HepG2 (cell line): ENCODE results near the gene DDIAS. TPM values are rescaled to one million over a fixed set of nuclear protein-coding genes. Genes with fewer than 3 reads are reported as not detected.

ENCODE experiments used
- ATAC-seq: fragments of 200-7000 bp; cut with Tn5 transposase; 3 replicates; pipeline ENCODE4 v1.9.1; 2020; ENCODE audit warnings: mild to moderate bottlenecking, moderate library complexity
- BruUV-seq: library from RNA; stranded (reverse); fragments of 400-500 nt; replicated peaks from 2 replicates; lab custom pipeline; 2021; lab: Mats Ljungman, UMichigan
- CTCF ChIA-PET: fragments of 300-600 bp; formaldehyde crosslinking; extraction: SDS; loops from one replicate; lab custom pipeline; 2021; ENCODE audit warnings: low total read pairs, inconsistent platforms, low intra/inter-chr PET ratio; lab: Yijun Ruan, JAX
- POLR2A ChIA-PET: fragments of 350-600 bp; sonication (Branson Sonifier 250); formaldehyde crosslinking; loops from one replicate; lab custom pipeline; 2020; ENCODE audit warnings: antibody characterized with exemption, inconsistent platforms; lab: Yijun Ruan, JAX
- DNase-seq: peaks from one replicate; pipeline ENCODE4 v3.0.0-alpha.2; 2015; ENCODE audit warnings: low spot score
- FAIRE-seq: peaks from 3 replicates; lab custom pipeline; 2011; peaks lifted over from hg19 to GRCh38; lab: Jason Lieb, UNC
- H2AFZ ChIP-seq: one replicate; pipeline ENCODE4 v1.6.1; 2011; ENCODE audit warnings: low read length, inconsistent platforms
- H3K27ac ChIP-seq: fragments of 300-600 bp; 3 replicates; pipeline ENCODE4 v1.8.0; 2011; ENCODE audit warnings: mixed run types, mild to moderate bottlenecking, mixed read lengths, low read length, inconsistent platforms; ENCODE audit not compliant: insufficient read depth; ENCODE audit errors: extremely low read length
- H3K27me3 ChIP-seq, 2 experiments: fragments of 200-600 bp in 1 of 2; 2 replicates in 1 of 2; 3 replicates in 1 of 2; pipeline versions ENCODE4 v1.6.0 to v1.8.0; 2011; ENCODE audit warnings: low read length in 2 of 2, mild to moderate bottlenecking in 2 of 2, moderate library complexity in 2 of 2, inconsistent platforms in 1 of 2; ENCODE audit not compliant: insufficient read depth in 2 of 2, control insufficient read depth in 1 of 2
- H3K36me3 ChIP-seq, 2 experiments: fragments of 200-600 bp in 1 of 2; replicated peaks in 1 of 2; 2 replicates in 1 of 2; 3 replicates in 1 of 2; pipeline versions ENCODE4 v1.5.1 to v1.8.0; 2011; ENCODE audit warnings: low read length in 2 of 2, inconsistent platforms in 1 of 2; ENCODE audit not compliant: insufficient read depth in 2 of 2, control insufficient read depth in 1 of 2
- H3K4me1 ChIP-seq: 2 replicates; pipeline ENCODE4 v1.5.1; 2012; ENCODE audit warnings: low read length, inconsistent platforms; ENCODE audit not compliant: insufficient read depth
- H3K4me2 ChIP-seq: 2 replicates; pipeline ENCODE4 v1.6.0; 2011; ENCODE audit warnings: low read depth, low read length, inconsistent platforms
- H3K4me3 ChIP-seq, 3 experiments: fragments of 200-600 bp in 1 of 3; sonication (generic), shearing (Covaris generic) in 1 of 3; replicated peaks in 1 of 3; 2 replicates each; pipeline ENCODE4 v1.5.1; 2011 to 2016; ENCODE audit warnings: low read length in 3 of 3, inconsistent platforms in 2 of 3, low read depth in 2 of 3, mild to moderate bottlenecking in 2 of 3, control low read depth in 1 of 3, mixed read lengths in 1 of 3; ENCODE audit not compliant: insufficient read depth in 1 of 3
- H3K79me2 ChIP-seq: one replicate; pipeline ENCODE4 v1.6.1; 2011; ENCODE audit warnings: low read length, inconsistent platforms; ENCODE audit not compliant: insufficient read depth
- H3K9ac ChIP-seq: 2 replicates; pipeline ENCODE4 v1.6.0; 2011; ENCODE audit warnings: mild to moderate bottlenecking, low read depth, low read length, inconsistent platforms; ENCODE audit not compliant: insufficient read depth
- H3K9me3 ChIP-seq: 2 replicates; pipeline ENCODE4 v1.5.1; 2012; ENCODE audit warnings: mild to moderate bottlenecking, low read length
- H4K20me1 ChIP-seq: 2 replicates; pipeline ENCODE4 v1.6.0; 2011; ENCODE audit warnings: inconsistent platforms, mild to moderate bottlenecking, low read length, moderate library complexity; ENCODE audit not compliant: insufficient read depth
- ARNT2 ChIP-seq: sonication (generic); formaldehyde crosslinking; IDR thresholded peaks from 2 replicates; pipeline ENCODE4 v1.8.0; 2022; ENCODE audit warnings: mild to moderate bottlenecking, low read depth, missing genetic modification reagents, moderate library complexity
- CEBPZ ChIP-seq: IDR thresholded peaks from 2 replicates; pipeline ENCODE4 v1.6.1; 2012; ENCODE audit warnings: low read length, improper control_type of control experiment
- IRF9 ChIP-seq: sonication (generic); formaldehyde crosslinking; IDR thresholded peaks from 2 replicates; pipeline ENCODE4 v1.8.0; 2022; ENCODE audit warnings: missing genetic modification reagents, mild to moderate bottlenecking, borderline replicate concordance
- ISL2 ChIP-seq: sonication (generic); formaldehyde crosslinking; IDR thresholded peaks from 2 replicates; pipeline ENCODE4 v1.5.0; 2020; ENCODE audit warnings: missing genetic modification reagents
- LCORL ChIP-seq, 2 experiments: fragments of 450-650 bp in 1 of 2; sonication (generic) in 1 of 2; formaldehyde crosslinking in 1 of 2; IDR thresholded peaks; 2 replicates each; pipeline versions ENCODE4 v1.5.0 to v1.6.1; 2017 to 2020; ENCODE audit warnings: antibody characterized with exemption in 1 of 2, missing genetic modification reagents in 1 of 2
- MYNN ChIP-seq: sonication (generic); formaldehyde crosslinking; IDR thresholded peaks from 2 replicates; pipeline ENCODE4 v1.4.0; 2020; ENCODE audit warnings: mild to moderate bottlenecking, low read depth, missing genetic modification reagents
- PAX8 ChIP-seq: sonication (generic); formaldehyde crosslinking; IDR thresholded peaks from 2 replicates; pipeline ENCODE4 v1.8.0; 2022; ENCODE audit warnings: mild to moderate bottlenecking, missing genetic modification reagents, borderline replicate concordance
- TCF7L2 ChIP-seq: IDR thresholded peaks from 2 replicates; pipeline ENCODE4 v1.6.1; 2011; ENCODE audit warnings: mild to moderate bottlenecking, low read depth, low read length, moderate library complexity
- ZBTB33 ChIP-seq: sonication (generic); formaldehyde crosslinking; IDR thresholded peaks from 2 replicates; pipeline ENCODE4 v1.4.0; 2020; ENCODE audit warnings: missing genetic modification reagents
- ZEB1 ChIP-seq: IDR thresholded peaks from 2 replicates; pipeline ENCODE4 v1.6.1; 2012; ENCODE audit warnings: mild to moderate bottlenecking, low read depth, inconsistent platforms; ENCODE audit not compliant: insufficient replicate concordance
- ZNF556 ChIP-seq: sonication (generic); formaldehyde crosslinking; IDR thresholded peaks from 2 replicates; pipeline ENCODE4 v1.4.0; 2020; ENCODE audit warnings: mild to moderate bottlenecking, missing genetic modification reagents, borderline replicate concordance
- WGBS: methylation state at CpG from one replicate; pipeline ENCODE4 v1.1.6; 2017; ENCODE audit warnings: low lambda C conversion rate; 5-methylcytosine and 5-hydroxymethylcytosine counted together
- in situ Hi-C: cut with HindIII; loops from 2 replicates; pipeline ENCODE4 v1.10.0; 2017; ENCODE audit warnings: low pct_unique_long_range_greater_than_20kb; ENCODE audit not compliant: extremely low pct_ligation_motif_present
- intact Hi-C: fragments of 100-400 bp; cut with micrococcal nuclease; formaldehyde crosslinking; loops from one replicate; pipeline ENCODE4 v1.10.0; 2022; ENCODE audit not compliant: unreplicated experiment
- polyA plus RNA-seq, 8 experiments: library from polyadenylated mRNA; depleted of rRNA in 3 of 8; stranded (reverse) in 7 of 8; unstranded in 1 of 8; fragments of >200 nt; fragmentation: Illumina TruSeq in 4 of 8; extraction: Trizol in 4 of 8; gene quantifications; 2 replicates each; pipeline versions ENCODE4 v1.2.1 to v1.2.3, GENCODE V29; 2011 to 2016; ENCODE audit warnings: low read depth in 4 of 8, missing spikeins in 1 of 8, mixed read lengths in 1 of 8; ENCODE audit not compliant: insufficient read depth in 1 of 8
- total RNA-seq, 5 experiments: library from RNA; depleted of rRNA; stranded (reverse); fragments of >200 nt; fragmentation: Illumina TruSeq; extraction: Trizol; gene quantifications; 2 replicates each; pipeline ENCODE4 v1.2.3, GENCODE V29; 2016; ENCODE audit warnings: low read depth in 1 of 5

Gene DDIAS
- total and polyA plus RNA-seq, 2 of the 13 experiments (the other 11 are each of a cell fraction or from before 2014, with no cell fraction given) = 3.5 to 13.0 TPM

GRCh38 chr11:82906931-82907330 lies 5.4 kb downstream of the DDIAS start:
- no peak for ATAC-seq
- ChIA-PET POLR2A (no interaction called here), CTCF (interaction anchor here (1.5 kb wide), 1 partner anchor 342 kb away, joined by 6 read pairs; no protein-coding TSS in a partner anchor)
- no TSS peak for BruUV-seq
- no peak overlapping the region for H2AFZ ChIP-seq
- WGBS = 92% methylated on average over 2 of the region's 2 CpGs
- no peak overlapping the region for H3K9ac ChIP-seq
- no peak for DNase-seq
- H3K9me3 ChIP-seq = no peaks in the 10 kb centered on the region
- intact Hi-C loops = loop anchor here (1.0 to 10.0 kb wide), 5 partner anchors 82 to 615 kb away; partner anchors contain the start of gene CCDC90B
- no peaks in the 10 kb centered on the region for H3K36me3 ChIP-seq
- H3K79me2 ChIP-seq = peaks cover 35% of the 10 kb centered on the region
- no peaks in the 10 kb centered on the region for H3K27me3 ChIP-seq
- peaks cover 32% of the 10 kb centered on the region for H3K4me1 ChIP-seq
- H4K20me1 ChIP-seq = no peaks in the 10 kb centered on the region
- TF ChIP-seq ISL2 (CRISPR knock-in tag) (no peak), IRF9 (no peak), ARNT2 (no peak), LCORL (IDR thresholded peaks at IDR 0.05) (no peak), LCORL (CRISPR knock-in tag; IDR thresholded peaks at IDR 0.05) (no peak)
- no peak overlapping the region for H3K4me3 ChIP-seq
- H3K27ac ChIP-seq = no peak overlapping the region
- no peak for FAIRE-seq
- H3K4me2 ChIP-seq = no peak overlapping the region
- in situ Hi-C loops = loop anchor here (10.0 kb wide), 2 partner anchors 258 to 348 kb away; no protein-coding TSS in a partner anchor

GRCh38 chr11:82907371-82907770 lies 5.8 kb downstream of the DDIAS start:
- ATAC-seq (no peak), DNase-seq (no peak), FAIRE-seq (no peak)
- no peak overlapping the region for H3K4me3 ChIP-seq
- ChIA-PET POLR2A (no interaction called here), CTCF (no interaction called here)
- WGBS = 98% methylated on average over 5 of the region's 5 CpGs
- H4K20me1 ChIP-seq = no peaks in the 10 kb centered on the region
- no peak overlapping the region for H3K4me2 ChIP-seq
- H3K27me3 ChIP-seq = no peaks in the 10 kb centered on the region
- no peak overlapping the region for H3K9ac ChIP-seq
- intact Hi-C loops = loop anchor here (2.0 to 10.0 kb wide), 4 partner anchors 81 to 615 kb away; partner anchors contain the start of gene CCDC90B
- no peak overlapping the region for H2AFZ ChIP-seq
- H3K27ac ChIP-seq = no peak overlapping the region
- H3K79me2 ChIP-seq = peaks cover 30% of the 10 kb centered on the region
- BruUV-seq = no TSS peak
- H3K36me3 ChIP-seq = no peaks in the 10 kb centered on the region
- in situ Hi-C loops = loop anchor here (10.0 kb wide), 2 partner anchors 257 to 347 kb away; no protein-coding TSS in a partner anchor
- H3K4me1 ChIP-seq = peaks cover 30% of the 10 kb centered on the region
- H3K9me3 ChIP-seq = no peaks in the 10 kb centered on the region
- TF ChIP-seq CEBPZ = no peak
- no peak for TF ChIP-seq ZEB1
- TF ChIP-seq ZBTB33 (CRISPR knock-in tag) = 0 out of 2 replicates have a peak, but pooled peaks have one; percentile 28
- no peak for TF ChIP-seq ZNF556 (CRISPR knock-in tag)
- no peak for TF ChIP-seq TCF7L2
- no peak for TF ChIP-seq PAX8 (CRISPR knock-in tag)
- TF ChIP-seq MYNN (CRISPR knock-in tag) = no peak
